Cerebellar nuclear complex (tissue), 1 donor: ENCODE data around the gene CELF5.
A peak's percentile ranks its signal among the peaks of the same experiment; 100 is the strongest.

Experiments
- DNase-seq, 2 experiments: peaks; one replicate each; lab custom pipeline; 2025; lab: John Stamatoyannopoulos, UW

The CELF5 gene

DNA sequence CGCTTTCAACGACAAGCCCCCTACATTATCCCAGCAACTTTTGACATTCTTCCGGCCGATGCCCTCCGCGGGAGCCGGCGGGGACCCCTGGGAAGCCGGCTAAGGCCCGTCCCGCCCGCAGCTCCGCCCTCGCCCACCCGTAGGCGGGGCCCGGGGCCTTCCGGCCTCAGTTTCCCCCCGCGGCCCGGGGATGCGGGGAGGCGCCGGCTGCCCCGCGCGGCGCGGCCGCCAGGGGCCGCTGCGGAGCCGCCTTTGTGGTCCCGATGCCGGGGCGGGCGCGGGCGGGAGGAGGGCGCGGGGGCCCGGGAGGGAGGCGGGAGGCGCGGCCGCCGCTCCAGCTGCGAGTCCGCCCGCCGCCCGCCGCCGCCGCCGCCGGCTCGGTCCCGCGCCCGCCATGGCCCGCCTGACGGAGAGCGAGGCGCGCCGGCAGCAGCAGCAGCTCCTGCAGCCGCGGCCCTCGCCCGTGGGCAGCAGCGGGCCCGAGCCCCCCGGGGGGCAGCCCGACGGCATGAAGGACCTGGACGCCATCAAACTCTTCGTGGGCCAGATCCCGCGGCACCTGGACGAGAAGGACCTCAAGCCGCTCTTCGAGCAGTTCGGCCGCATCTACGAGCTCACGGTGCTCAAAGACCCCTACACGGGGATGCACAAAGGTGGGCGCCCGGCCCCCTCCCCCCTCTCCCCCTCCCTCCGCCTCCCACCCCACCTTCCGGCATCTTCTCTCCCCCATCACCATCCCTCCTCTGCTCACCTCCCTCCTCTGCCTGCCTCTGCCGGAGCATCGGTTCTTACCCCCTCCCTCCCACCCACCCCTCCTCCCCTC is at the start of gene CELF5:
CELF5 (plus strand) TSS at position 316 of the 823 bp plus-strand sequence; CDS start at position 395, 79 bp downstream.
- no peak for DNase-seq

GRCh38 chr19:3175781-3176714 is 48.4 kb upstream of the CELF5 start:
- no peak for DNase-seq

GRCh38 chr19:3176715-3177501 is 47.6 kb upstream of the CELF5 start:
- no peak for DNase-seq

- no peak for DNase-seq
Measured at GRCh38 chr19:3178377-3178972, 46.0 kb upstream of the CELF5 start, which contains the start of gene S1PR4. S1PR4 (plus strand) TSS chr19:3178769; CDS start chr19:3178793, 24 bp downstream.

DNA sequence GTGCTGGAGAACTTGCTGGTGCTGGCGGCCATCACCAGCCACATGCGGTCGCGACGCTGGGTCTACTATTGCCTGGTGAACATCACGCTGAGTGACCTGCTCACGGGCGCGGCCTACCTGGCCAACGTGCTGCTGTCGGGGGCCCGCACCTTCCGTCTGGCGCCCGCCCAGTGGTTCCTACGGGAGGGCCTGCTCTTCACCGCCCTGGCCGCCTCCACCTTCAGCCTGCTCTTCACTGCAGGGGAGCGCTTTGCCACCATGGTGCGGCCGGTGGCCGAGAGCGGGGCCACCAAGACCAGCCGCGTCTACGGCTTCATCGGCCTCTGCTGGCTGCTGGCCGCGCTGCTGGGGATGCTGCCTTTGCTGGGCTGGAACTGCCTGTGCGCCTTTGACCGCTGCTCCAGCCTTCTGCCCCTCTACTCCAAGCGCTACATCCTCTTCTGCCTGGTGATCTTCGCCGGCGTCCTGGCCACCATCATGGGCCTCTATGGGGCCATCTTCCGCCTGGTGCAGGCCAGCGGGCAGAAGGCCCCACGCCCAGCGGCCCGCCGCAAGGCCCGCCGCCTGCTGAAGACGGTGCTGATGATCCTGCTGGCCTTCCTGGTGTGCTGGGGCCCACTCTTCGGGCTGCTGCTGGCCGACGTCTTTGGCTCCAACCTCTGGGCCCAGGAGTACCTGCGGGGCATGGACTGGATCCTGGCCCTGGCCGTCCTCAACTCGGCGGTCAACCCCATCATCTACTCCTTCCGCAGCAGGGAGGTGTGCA is 45.3 kb upstream of the CELF5 start:
- no peak for DNase-seq

GRCh38 chr19:3179739-3180293 is 44.6 kb upstream of the CELF5 start:
- DNase-seq = no peak

DNA sequence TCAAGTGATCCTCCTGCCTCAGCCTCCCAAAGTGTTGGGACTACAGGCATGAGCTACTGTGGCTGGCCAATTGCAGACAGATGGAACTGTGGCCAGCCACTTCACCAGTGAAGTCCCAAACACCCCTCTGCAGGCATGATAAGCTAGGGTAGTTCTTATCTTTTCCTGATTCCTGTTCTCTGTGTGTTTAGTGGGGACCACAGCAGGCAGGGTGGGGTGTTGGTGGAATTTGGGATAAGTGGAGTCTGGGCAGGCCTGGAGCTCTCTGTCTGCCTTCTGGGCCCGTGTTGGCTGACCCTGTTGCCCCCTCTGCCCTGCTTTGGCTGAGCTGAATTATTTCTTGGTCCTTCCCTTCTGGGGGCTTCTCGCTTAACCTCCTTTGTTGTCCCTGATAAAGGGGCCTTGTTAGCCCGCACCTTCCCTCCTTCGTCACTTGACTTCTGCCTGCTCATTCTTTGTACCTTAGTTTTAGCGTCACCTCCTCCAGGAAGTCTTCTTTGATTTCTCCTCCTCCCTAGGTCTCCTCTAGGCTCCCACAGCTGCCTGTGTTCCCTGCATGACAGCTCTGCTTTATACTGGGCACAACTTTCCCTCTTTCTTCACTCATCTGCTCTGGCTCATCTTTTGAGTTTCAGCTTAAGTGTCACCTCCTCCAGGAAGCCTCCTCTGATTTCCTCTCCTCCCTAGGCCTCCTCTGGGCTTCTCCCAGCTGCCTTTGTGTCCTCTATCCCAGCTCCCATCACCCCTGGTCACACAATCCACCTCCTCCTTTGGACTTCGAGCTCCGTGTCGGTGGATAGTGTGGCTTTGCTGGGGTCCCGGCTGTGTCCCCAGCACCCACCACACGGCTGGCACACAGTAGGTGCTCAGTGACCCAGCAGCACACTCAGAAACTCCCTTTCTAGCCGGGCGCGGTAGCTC is 40.5 kb upstream of the CELF5 start:
- no peak for DNase-seq

DNA sequence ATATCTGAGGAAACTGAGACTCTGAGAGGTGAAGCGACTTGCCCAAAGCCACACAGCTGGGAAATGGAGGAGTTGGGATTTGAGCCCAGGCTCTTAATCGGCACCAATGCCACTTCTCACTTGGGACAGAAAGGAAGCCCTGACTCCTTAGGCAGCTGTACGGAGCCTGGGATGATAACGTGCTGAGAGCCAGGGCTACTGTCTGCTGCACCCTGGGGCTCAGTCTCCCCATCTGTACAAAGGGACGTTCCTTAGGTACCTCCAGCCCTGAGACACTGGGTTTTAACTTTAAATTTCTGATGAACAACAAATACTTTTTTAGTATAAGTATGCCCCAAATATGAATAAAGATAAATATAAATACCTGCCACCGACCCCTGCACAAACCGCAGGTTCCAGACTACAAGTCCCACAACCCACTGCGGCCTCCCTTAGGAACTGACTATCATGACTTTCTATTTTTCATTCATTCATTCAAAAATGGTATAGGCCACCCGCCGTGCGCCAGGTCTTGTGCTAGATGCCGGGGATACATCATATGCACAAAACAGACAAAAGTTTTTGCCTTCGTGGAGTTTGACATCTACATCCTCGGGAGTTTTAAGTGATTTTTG is 39.5 kb upstream of the CELF5 start:
- peak in 1 of 2 experiments; percentile 86 for DNase-seq

- peak; percentile 80 to 98 for DNase-seq
Measured at GRCh38 chr19:3185461-3186159, 38.9 kb upstream of the CELF5 start, which contains the start of gene NCLN. NCLN (plus strand) TSS chr19:3185930; CDS start chr19:3186031, 101 bp downstream.

DNA sequence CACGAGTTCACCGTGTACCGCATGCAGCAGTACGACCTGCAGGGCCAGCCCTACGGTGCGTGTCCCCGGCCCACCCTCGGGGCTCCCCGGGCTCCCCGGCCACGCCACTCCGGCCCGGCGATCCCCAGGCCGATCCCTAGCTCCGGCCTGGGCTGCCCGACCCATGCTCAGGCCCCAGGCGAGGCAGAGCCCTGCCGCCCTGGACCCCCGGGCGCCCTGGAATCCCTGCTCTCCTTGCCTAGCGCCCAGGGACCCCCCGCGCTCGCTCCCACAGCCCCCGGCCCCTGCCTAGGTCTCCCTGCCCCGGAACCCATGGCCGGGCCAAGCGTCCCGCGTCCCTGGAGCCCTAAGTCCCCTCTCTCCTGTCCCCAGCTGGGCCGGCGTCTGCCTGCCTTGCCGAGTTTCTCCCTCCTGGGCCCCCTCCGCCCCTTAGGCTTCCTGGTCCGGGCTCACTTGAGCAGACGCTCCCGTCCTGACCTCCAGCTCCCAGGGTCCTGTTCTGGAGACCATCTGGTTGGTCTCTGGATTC is 38.2 kb upstream of the CELF5 start:
- DNase-seq = no peak

DNA sequence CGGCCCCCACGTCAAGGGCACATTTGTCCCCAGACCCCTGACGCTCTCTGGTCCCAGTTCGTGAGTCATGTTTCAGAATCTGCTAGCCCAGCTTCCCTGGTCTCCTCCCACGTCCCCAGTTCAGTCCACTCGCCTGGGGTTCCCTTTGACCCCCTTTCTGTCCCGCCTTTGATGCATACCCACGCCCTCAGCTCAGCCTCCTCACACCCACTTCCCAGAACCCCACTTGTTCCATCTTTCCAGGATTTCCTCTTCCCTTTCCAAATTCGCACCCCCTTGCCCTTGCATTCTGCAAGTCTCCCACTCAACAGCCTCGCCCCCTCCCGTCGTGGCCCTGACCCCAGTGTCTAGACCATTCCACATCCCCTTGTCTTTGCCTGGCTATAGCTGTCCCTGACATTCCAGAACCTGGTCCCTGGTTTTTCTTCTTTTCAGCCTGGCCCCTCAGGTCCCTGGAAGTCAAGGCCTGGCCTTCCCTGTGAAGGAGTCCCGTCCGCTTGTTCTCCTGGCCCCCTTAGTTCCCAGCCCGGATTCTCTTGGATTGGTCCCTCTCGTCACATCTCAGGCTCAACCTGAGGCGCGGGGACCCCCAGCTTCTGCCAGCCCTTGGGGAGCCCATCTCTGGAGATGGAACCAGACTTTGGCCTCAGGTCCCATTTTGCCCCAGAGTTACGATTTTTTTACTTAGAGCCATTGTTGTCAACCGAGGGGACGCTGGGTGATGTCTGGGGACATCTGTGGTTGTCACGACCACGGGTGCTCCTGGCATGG is 37.4 kb upstream of the CELF5 start:
- no peak for DNase-seq

DNA sequence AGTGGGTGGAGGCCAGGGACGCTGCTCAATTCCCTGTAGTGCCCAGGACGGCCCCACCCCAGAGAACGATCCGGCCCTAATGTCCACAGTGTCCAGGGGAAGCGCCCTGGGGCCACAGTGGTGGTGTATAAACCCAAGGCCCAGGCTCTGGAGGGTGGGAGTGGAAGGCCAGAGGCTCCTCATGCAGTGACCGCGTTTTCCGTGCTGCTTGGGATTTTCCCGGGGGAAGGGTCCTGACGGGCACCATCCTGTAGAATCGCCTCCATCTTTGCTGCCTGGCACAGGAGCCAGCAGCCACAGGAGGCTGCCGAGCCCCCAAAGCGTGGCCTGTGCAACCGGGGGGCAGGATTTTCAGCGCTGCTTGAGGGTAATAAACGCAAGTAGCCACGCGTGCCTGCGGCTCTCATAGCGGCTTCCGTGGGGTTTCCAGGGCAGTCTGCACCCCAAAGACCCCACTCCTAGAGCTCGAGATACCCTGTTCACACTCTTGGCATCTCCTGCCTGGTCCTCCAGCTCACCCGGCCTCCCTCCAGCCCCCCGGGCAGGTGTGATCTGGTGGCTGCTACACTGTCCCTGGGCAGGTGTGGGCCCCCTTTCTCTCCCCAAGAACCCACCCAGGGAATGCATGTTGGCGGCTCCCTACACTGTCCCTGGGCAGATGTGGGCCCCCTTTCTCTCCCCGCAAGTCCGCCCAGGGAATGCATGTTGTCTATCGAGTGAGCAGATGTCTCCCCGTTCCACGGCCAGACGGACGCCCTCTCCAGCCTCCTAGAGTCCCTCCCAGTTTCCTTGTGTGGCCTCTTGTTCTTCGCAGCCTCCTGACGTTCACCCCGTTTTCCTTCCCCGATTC is 36.6 kb upstream of the CELF5 start:
- no peak for DNase-seq

GRCh38 chr19:3188627-3189596 is 35.5 kb upstream of the CELF5 start:
- no peak for DNase-seq

DNA sequence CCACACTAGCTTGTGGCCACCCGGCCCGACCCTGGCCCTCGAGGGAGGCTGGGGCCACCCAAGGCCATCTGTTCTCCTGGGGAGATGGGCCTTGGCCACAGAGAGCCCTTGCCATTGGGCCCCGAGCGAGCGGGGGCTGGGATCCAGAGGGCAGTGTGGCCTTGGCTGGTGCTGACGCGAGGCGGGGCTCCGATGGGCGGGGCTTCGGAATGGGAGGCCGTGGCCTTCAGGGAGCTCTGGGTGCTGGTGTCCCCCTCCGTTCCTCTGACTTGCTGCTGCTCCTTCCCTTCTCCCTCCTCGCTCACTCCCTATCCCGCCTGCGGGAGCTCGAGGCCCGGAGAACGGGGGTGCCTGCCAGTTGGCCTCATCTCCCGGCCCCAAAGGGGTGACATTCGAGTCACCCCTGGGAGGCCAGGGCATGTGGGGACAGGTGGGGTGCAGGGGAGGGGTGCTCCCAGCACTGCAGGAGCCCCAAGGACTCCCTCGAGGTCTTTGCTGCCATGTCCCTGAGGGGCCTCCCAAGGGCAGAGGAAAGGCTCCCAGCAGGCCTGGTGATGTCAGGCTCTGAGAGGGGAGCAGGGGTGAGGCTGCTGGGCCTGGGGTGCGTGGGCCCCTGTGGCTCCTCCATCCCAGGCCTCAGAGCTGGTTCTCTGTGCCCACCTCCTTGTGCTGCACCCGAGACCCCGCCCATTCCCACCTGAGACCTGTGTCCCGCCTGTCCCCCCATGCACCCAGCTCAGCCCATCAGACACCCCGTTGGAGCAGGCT is 34.6 kb upstream of the CELF5 start:
- DNase-seq = no peak
